Heart right ventricle (tissue), 16 donors: ENCODE measurements around the gene SCD5. TPM values are rescaled to one million over a fixed set of nuclear protein-coding genes. Genes with fewer than 3 reads are reported as not detected.
A peak's percentile ranks its signal among the peaks of the same experiment; 100 is the strongest.

Experiments used
- ATAC-seq, 8 donors: fragments of 200-7000 bp; cut with Tn5 transposase; one replicate each; pipeline ENCODE4 v1.9.1; 2020; ENCODE audit warnings: mild to moderate bottlenecking in 8 of 8, moderate library complexity in 8 of 8, moderate number of reproducible peaks in 1 of 8
- DNase-seq, 2 donors: peaks; one replicate each; pipeline ENCODE4 v3.0.0-alpha.2; 2020
- H3K27ac ChIP-seq, 10 donors: fragments of 200-600 bp; sonication (generic) in 2 of 10; one replicate each; pipeline versions ENCODE4 v1.5.0 to v1.8.0; 2020 to 2022; ENCODE audit warnings: mild to moderate bottlenecking in 3 of 10
- H3K27me3 ChIP-seq, 7 donors: fragments of 200-600 bp; one replicate each; pipeline ENCODE4 v1.8.0; 2021 to 2022; ENCODE audit warnings: mild to moderate bottlenecking in 2 of 7
- H3K36me3 ChIP-seq, 9 donors: fragments of 200-600 bp; sonication (generic) in 1 of 9; one replicate each; pipeline versions ENCODE4 v1.5.0 to v1.8.0; 2020 to 2022; ENCODE audit warnings: mild to moderate bottlenecking in 2 of 9
- H3K4me1 ChIP-seq, 9 donors: fragments of 200-600 bp; sonication (generic) in 1 of 9; one replicate each; pipeline versions ENCODE4 v1.5.0 to v1.8.0; 2020 to 2022; ENCODE audit warnings: mild to moderate bottlenecking in 4 of 9
- H3K4me3 ChIP-seq, 10 donors: fragments of 200-600 bp; sonication (generic) in 2 of 10; one replicate each; pipeline versions ENCODE4 v1.5.0 to v1.8.0; 2020 to 2022; ENCODE audit warnings: mild to moderate bottlenecking in 7 of 10, moderate library complexity in 2 of 10
- H3K9me3 ChIP-seq, 11 donors: fragments of 200-600 bp in 10 of 11; sonication (generic) in 2 of 11; one replicate each; pipeline versions ENCODE4 v1.5.0 to v1.8.0; 2013 to 2022; ENCODE audit warnings: mild to moderate bottlenecking in 2 of 11, control low read depth in 1 of 11, moderate library complexity in 1 of 11
- WGBS, 2 donors: extraction: QIAGEN DNeasy Blood & Tissue Kit; methylation state at CpG; one replicate each; pipeline ENCODE4 v1.1.7; 2013; ENCODE audit warnings: inconsistent platforms in 1 of 2; 5-methylcytosine and 5-hydroxymethylcytosine counted together
- intact Hi-C, 10 donors: fragments of 100-400 bp; cut with DNase I; formaldehyde crosslinking; loops; one replicate each; pipeline versions ENCODE4 v1.11.1 to v1.14.2; 2022
- polyA plus RNA-seq, 2 donors: library from polyadenylated mRNA; stranded (reverse); fragments of 200-250 nt; gene quantifications; one replicate each; pipeline ENCODE4 v1.2.3, GENCODE V29; 2013
- total RNA-seq, 10 donors: library from RNA; stranded (reverse); fragmentation: NEBNext Ultra II Directional in 3 of 10; extraction: Animal tissue kit (Norgen Biotek cat#: 25700) in 3 of 10; gene quantifications; one replicate each; pipeline versions ENCODE4 v1.2.1 to v1.2.4, GENCODE V29; 2021 to 2023
- TF ChIP-seq, protein P1 (sequence below), 9 donors: fragments of 200-600 bp; sonication (generic) in 2 of 9; IDR thresholded peaks; one replicate each; pipeline versions ENCODE4 v1.5.0 to v1.8.0; 2021 to 2022; ENCODE audit warnings: antibody characterized with exemption in 9 of 9, mild to moderate bottlenecking in 5 of 9, moderate library complexity in 1 of 9
- donor health status: Arrhythmogenic right ventricular cardiomyopathy.
- donor health status: ischemic (EF 13 %, LVEDD 7.1; RV severe dilation, severe dysfunction).
- donor health status: healthy with polysubstance abuse.
- donor health status: DM: no; HTN: yes; CAD: no.
- donor health status: DM: no; HTN: no; CAD: no.
- donor health status: ischemic (EF 25% LVEDD 6.9; RV normal size, moderate dysfunction).
- donor health status: ischemic (EF 25% LVEDD 5.7; RV mildly dilated, moderate dysfunction).
- donor health status: healthy.
- donor health status: DM: yes; HTN: yes; CAD: no.
- donor health status: Ischemic cardiomyopathy.
- donor health status: ischemic (EF 35%, LVEDD 5.7; RV mildly dilated, moderate dysfunction).
- donor health status: nonischemic (EF 11% LVEDD 7.7; RV severe dilation, severe dysfunction).
- donor health status: DM: yes; HTN: yes; CAD: no.
- donor health status: PGD.
- donor health status: ischemic (EF 29% LVEDD 5.4; RV normal size, mild dysfunction).
- donor health status: nonischemic (EF 23%, LVEDD 6.1; RV moderate dilation, normal function).

The SCD5 gene
- total and polyA plus RNA-seq, 12 donors: 1.7 to 6.7 (median 3.1) TPM

- Histone ChIP-seq H3K36me3 (no peaks in the 10 kb centered on the region), H3K27ac (no peak overlapping the region), H3K9me3 (no peaks in the 10 kb centered on the region), H3K4me3 (no peak overlapping the region), H3K27me3 (no peaks in the 10 kb centered on the region), H3K4me1 (no peaks in the 10 kb centered on the region)
- 63 to 73% methylated on average over 2 of the region's 2 CpGs for WGBS, 2 donors
- intact Hi-C loops: no loop called here
- DNase-seq (no peak), ATAC-seq (no peak)
- TF ChIP-seq, protein P1, sequence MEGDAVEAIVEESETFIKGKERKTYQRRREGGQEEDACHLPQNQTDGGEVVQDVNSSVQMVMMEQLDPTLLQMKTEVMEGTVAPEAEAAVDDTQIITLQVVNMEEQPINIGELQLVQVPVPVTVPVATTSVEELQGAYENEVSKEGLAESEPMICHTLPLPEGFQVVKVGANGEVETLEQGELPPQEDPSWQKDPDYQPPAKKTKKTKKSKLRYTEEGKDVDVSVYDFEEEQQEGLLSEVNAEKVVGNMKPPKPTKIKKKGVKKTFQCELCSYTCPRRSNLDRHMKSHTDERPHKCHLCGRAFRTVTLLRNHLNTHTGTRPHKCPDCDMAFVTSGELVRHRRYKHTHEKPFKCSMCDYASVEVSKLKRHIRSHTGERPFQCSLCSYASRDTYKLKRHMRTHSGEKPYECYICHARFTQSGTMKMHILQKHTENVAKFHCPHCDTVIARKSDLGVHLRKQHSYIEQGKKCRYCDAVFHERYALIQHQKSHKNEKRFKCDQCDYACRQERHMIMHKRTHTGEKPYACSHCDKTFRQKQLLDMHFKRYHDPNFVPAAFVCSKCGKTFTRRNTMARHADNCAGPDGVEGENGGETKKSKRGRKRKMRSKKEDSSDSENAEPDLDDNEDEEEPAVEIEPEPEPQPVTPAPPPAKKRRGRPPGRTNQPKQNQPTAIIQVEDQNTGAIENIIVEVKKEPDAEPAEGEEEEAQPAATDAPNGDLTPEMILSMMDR (IDR thresholded peaks at IDR 0.05): no peak
These were observed 188.6 kb downstream of the SCD5 start for GRCh38 chr4:82610041-82610440.

DNA sequence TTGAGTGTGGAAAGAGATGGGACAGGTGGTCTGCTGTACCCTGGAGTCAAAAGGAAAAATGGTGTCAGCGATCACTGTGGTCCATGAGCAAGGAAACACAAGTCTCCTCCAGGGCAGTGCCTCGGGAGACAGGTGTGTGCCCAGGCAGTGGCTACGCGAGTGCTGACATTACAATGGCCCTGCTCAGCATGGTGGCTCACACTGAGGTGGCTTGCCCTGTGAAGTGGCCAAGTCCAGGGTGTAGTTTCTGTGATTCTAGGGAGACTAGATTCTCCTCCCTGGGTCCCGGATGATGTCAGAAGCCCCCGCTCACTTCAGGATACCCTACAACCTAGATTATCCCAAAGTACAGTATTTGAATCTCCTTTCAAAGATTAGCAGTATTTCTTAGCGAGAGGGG, 192.0 kb downstream of the SCD5 start:
- ATAC-seq (no peak), DNase-seq (no peak)
- Histone ChIP-seq H3K36me3 (no peaks in the 10 kb centered on the region), H3K4me1 (no peaks in the 10 kb centered on the region), H3K4me3 (no peak overlapping the region), H3K9me3 (no peaks in the 10 kb centered on the region), H3K27me3 (no peaks in the 10 kb centered on the region), H3K27ac (no peak overlapping the region)
- intact Hi-C loops: no loop called here
- TF ChIP-seq, protein P1 (IDR thresholded peaks at IDR 0.05): no peak
- WGBS, 2 donors: 95 to 96% methylated on average over 7 of the region's 7 CpGs

DNA sequence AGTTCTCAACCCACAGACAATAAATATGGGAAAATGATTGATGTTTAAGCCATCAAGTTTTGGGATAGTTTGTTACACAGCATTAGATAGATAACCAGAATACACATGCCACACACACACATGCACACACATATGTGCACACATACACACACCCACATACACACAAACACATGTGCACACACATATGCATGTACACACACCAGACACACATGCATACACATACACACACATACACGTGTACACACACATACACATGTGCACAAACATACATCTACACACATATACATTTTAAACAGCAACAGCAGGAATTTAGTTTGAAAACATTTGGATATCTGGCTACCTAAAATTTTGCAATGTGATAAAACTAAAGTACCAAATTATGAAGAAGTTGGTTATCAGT, 194.1 kb downstream of the SCD5 start:
- ATAC-seq: no peak
- no peaks in the 10 kb centered on the region for H3K27me3 ChIP-seq
- no peaks in the 10 kb centered on the region for H3K4me1 ChIP-seq
- 85 to 91% methylated on average over 1 of the region's 1 CpG for WGBS, 2 donors
- H3K27ac ChIP-seq: no peak overlapping the region
- TF ChIP-seq, protein P1 (IDR thresholded peaks at IDR 0.05): no peak
- H3K4me3 ChIP-seq: no peak overlapping the region
- intact Hi-C loops: no loop called here
- no peaks in the 10 kb centered on the region for H3K9me3 ChIP-seq
- no peaks in the 10 kb centered on the region for H3K36me3 ChIP-seq
- no peak for DNase-seq

- peak in 2 of 8 donors; percentile 49 to 53 for ATAC-seq
- Histone ChIP-seq H3K4me1 (no peaks in the 10 kb centered on the region), H3K27ac (no peak overlapping the region), H3K9me3 (no peaks in the 10 kb centered on the region), H3K4me3 (no peak overlapping the region), H3K36me3 (no peaks in the 10 kb centered on the region), H3K27me3 (no peaks in the 10 kb centered on the region)
- 84 to 89% methylated on average over 9 of the region's 9 CpGs for WGBS, 2 donors
- TF ChIP-seq, protein P1 (IDR thresholded peaks at IDR 0.05): no peak
- intact Hi-C loops: no loop called here
- DNase-seq: no peak
These were observed 197.2 kb downstream of the SCD5 start for GRCh38 chr4:82601242-82602015.
